Measurements from ENCODE around the gene TLCD2.
A peak's percentile ranks its signal among the peaks of the same experiment; 100 is the strongest.
"Not testable (repeated sequence)": the region's sequence is repeated elsewhere in the genome, so short reads cannot be mapped to it uniquely, and the experiment has no call there.

Gene TLCD2

DNA sequence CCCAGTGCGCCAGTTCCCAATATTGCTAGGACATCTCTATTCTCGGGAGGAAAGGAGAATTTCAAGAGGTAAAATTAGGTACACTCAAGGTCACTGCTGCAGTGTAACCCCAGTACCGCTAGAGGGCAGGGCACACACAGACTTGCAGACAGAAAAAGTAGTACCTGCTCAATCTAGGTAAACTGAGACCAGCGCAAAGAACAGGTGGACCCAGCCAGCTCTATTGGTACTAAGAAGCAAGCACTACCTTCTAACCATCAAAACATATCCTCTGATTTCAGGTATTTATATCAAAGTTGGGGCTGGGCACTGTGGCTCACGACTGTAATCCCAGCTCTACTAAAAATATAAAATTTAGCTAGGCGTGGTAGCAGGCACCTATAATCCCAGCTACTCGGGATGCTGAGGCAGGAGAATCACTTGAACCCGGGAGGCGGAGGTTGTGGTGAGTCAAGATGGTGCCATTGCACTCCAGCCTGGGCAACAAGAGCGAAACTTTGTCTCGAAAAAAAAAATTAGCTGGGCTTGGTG, 10.7 kb upstream of the TLCD2 start:
- H3K4me3 ChIP-seq (ENCODE audit: low read depth, low read length): no peak overlapping the region
- DNase-seq (ENCODE audit: low read depth): no peak

GRCh38 chr17:1718362-1719165, 8.4 kb upstream of the TLCD2 start:
- no peak for DNase-seq (ENCODE audit: low read depth)
- H3K4me3 ChIP-seq (ENCODE audit: low read depth, low read length): no peak overlapping the region

DNA sequence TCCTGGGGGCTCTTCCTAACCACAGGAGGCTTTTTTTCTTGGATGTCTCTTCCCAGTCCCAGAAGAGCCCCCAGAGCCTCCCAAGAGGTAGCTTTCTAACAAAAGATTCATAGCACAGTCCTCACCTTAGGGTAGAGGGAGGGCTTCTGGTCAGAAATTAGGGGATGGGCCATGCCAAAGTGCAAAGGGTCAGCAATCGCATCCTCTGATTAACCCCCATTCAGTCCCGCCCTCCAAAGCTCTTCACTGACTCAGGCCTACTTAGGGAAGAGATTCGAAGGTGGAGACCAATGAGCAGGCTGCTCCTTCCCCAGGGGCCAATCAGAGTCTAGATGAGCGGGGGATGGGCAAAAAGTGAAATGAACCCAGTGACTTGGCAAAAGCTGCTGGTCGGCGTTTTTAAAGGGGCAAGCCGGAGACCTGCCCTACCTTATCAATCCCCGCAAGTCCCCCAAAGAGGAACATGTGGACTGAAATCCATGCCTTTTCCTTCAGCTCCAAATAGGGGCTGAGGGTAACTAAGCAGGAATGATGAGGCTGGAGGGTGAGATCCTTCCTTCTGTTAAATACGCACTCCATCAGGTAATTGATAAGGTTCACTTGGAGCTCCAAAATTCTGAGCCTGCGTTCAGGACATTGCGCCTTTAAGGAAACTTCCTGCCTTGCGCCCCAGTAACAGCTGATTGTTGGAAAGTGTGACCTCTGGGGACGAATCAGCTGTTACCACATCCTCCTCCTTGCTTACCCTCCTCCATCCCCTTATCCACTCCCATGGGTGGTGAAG, 6.9 kb upstream of the TLCD2 start:
- H3K4me3 ChIP-seq (ENCODE audit: low read depth, low read length): peak overlapping the region; percentile 73
- peak; percentile 96 for DNase-seq (ENCODE audit: low read depth)

GRCh38 chr17:1716076-1716911, 6.1 kb upstream of the TLCD2 start:
- H3K4me3 ChIP-seq (ENCODE audit: low read depth, low read length): peak overlapping the region; percentile 81
- DNase-seq (ENCODE audit: low read depth): peak; percentile 100

DNA sequence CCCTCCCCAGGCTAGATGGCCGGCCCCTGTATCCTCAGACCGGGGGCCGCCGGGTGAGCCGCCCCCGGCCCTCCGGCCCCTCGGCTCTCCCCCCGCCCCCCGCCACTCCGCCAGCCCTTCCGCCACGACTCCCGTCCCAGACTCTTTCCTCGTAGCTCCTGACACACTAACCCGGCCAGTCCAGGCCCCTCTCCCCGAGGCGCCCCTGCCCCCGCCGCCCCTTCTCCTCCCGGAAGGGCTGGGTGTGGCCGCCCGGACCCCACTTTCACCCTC, 5.6 kb upstream of the TLCD2 start:
- H3K4me3 ChIP-seq (ENCODE audit: low read depth, low read length): peak overlapping the region; percentile 81
- no peak for DNase-seq (ENCODE audit: low read depth)

DNA sequence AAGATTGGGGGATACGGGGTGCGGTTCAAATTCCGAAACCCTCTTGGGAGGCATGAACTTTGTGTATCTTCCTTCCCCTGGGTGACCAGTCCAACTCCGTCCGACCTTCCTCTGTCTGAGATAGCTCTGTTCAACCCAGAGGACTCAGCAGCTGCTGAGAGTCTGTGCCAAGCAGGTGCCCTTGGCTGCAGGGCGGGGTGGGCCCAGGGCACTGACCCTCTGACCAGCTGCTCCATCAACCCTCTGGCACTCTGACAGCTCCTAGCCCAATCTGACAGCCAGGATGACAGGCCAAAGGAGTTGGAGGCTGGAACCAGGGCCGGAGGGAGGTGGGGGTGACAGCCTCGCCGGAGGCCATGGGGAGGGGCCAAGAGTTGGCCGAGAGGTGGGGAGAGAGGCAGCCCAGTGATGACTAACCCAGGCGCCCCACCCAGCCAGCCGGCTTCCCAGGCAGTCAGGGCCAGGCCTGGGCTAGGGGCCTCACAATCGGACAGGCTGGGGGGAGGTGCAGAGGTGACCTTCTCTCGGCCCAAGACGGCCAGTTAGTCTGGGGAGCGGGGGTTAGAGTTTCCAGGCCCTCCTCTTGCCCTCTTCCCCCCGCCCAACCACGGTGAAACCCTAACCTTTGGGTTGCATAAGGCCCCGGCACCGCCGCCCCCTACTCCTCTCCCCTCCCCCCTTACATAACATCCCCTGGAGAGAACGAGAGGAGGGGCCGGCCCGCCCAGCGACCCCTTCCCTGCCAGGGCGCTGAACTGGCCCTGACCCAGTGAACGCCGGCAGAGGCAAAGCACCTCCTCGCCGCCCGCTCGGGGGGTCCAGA, 5.0 kb upstream of the TLCD2 start:
- peak; percentile 77 for DNase-seq (ENCODE audit: low read depth)
- peak overlapping the region; percentile 81 for H3K4me3 ChIP-seq (ENCODE audit: low read depth, low read length)

- DNase-seq (ENCODE audit: low read depth): peak; percentile 91
- peak overlapping the region; percentile 81 for H3K4me3 ChIP-seq (ENCODE audit: low read depth, low read length)
These were observed 4.3 kb upstream of the TLCD2 start for GRCh38 chr17:1714427-1714979.

GRCh38 chr17:1713878-1714426, 3.8 kb upstream of the TLCD2 start:
- peak overlapping the region; percentile 81 for H3K4me3 ChIP-seq (ENCODE audit: low read depth, low read length)
- no peak for DNase-seq (ENCODE audit: low read depth)

- peak overlapping the region; percentile 81 for H3K4me3 ChIP-seq (ENCODE audit: low read depth, low read length)
- DNase-seq (ENCODE audit: low read depth): no peak
These were observed 3.1 kb upstream of the TLCD2 start for GRCh38 chr17:1713160-1713877.

- DNase-seq (ENCODE audit: low read depth): no peak
- no peak overlapping the region for H3K4me3 ChIP-seq (ENCODE audit: low read depth, low read length)
These were observed 2.1 kb upstream of the TLCD2 start for GRCh38 chr17:1712271-1712670.

DNA sequence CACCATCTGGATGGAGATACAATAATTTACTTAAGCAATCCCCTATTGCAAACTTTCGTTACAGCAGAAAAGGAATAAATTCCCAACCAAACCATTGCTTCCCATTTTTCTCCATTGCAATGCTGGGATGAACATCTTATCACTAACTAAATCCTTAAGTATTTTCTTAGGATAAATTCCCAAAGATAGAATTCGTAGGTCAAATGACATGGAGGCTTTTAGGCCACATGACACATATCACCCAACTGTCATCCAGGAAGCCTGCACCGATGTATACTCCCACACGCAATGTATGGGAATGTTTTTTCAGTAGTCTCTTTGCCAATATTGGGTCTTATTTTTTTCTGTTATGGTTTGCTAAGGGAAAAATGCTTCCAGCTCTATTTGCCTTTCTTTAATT, 1.6 kb upstream of the TLCD2 start:
- H3K4me3 ChIP-seq (ENCODE audit: low read depth, low read length): no peak overlapping the region
- no peak for DNase-seq (ENCODE audit: low read depth)

DNA sequence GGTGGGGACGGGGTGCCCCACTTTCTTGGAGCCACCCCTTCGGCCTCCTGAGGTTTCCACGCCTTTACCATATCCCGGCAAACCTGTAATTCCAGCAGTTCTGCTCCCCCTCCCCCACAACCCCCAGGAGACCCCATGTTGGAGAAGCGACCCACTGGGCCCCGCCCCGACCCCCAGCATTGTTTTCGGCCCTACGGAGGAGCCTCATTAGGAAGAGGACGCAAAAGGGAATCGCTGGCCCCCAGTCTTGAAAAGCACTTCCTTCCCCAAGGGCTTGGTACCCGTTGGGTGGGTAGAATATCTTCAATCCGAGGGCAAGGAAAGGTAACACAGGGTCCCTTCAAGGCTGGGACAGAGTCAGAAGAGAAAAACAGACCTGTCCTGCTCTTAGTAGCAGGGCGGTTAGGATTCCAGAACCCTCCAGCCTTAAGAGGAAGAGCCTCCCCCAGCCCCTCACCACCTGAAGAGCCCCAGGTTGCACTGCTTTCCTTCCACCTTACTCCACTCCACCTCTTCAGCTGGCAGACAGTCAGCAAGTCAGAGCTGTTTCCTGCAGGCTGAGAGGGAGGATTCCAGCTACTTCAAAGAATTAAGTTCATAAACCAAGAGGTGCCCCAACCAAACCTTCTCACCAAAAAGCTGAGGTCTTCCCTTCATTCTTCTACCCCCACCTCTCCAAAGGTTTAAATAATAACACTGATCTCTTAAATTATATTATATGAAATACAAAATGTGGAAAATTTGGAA, 803 bp upstream of the TLCD2 start:
- H3K4me3 ChIP-seq (ENCODE audit: low read depth, low read length): peak overlapping the region; percentile 72
- no peak for DNase-seq (ENCODE audit: low read depth)

- H3K4me3 ChIP-seq (ENCODE audit: low read depth, low read length): peak overlapping the region; percentile 72
These were observed 700 bp downstream of the TLCD2 start for GRCh38 chr17:1709403-1709951.

GRCh38 chr17:1708791-1709346, 1.3 kb downstream of the TLCD2 start:
- H3K4me3 ChIP-seq (ENCODE audit: low read depth, low read length): not testable (repeated sequence)

More at GRCh38 chr17:1709403-1709951, 700 bp downstream of the TLCD2 start:
- DNase-seq (ENCODE audit: low read depth): no peak

GRCh38 chr17:1707107-1707506, 3.1 kb downstream of the TLCD2 start:
- no peak for DNase-seq (ENCODE audit: low read depth)

More at GRCh38 chr17:1708791-1709346, 1.3 kb downstream of the TLCD2 start:
- DNase-seq (ENCODE audit: low read depth): not testable (repeated sequence)

DNA sequence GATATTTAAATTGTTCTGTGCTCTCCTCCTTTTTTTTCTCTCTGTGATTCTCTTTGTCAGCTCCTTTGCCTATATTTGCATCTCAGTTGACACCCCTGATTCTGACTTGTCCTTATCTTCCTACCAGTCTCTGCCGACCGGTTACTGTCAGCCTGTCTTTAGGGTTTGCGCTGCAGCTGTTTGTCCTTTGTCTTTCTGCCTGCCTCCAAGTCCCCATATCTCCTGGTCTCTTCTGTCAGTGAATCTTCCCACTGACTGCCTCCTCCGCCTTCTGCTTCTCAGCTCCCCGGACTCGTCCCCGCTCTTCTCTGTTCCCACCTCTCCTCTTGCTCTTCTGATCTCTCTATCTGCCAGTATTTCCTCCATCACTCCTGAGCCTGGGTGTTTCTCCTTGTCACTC, 5.2 kb downstream of the TLCD2 start:
- DNase-seq (ENCODE audit: low read depth): no peak
- no peak overlapping the region for H3K4me3 ChIP-seq (ENCODE audit: low read depth, low read length)

More at GRCh38 chr17:1707107-1707506, 3.1 kb downstream of the TLCD2 start:
- no peak overlapping the region for H3K4me3 ChIP-seq (ENCODE audit: low read depth, low read length)
